CD4-positive, alpha-beta T cell (primary cell): ENCODE results near the gene CHIA. TPM values are rescaled to one million over a fixed set of nuclear protein-coding genes. Genes with fewer than 3 reads are reported as not detected.

Experiments used
- ATAC-seq: fragments of 200-7000 bp; cut with Tn5 transposase; one replicate; pipeline ENCODE4 v1.10.0; 2022; ENCODE audit warnings: mild to moderate bottlenecking; ENCODE audit not compliant: poor library complexity
- CTCF ChIA-PET: fragments of 350-600 bp; sonication (Branson Sonifier 250); formaldehyde crosslinking; loops from one replicate; lab custom pipeline; 2021; ENCODE audit warnings: antibody characterized with exemption, inconsistent platforms; lab: Charles Lee
- POLR2A ChIA-PET: fragments of 350-600 bp; sonication (Branson Sonifier 250); formaldehyde crosslinking; loops from one replicate; lab custom pipeline; 2021; ENCODE audit warnings: antibody characterized with exemption, inconsistent platforms; lab: Charles Lee
- DNase-seq, 14 experiments: peaks; one replicate each; pipeline ENCODE4 v3.0.0-alpha.2; 2013 to 2020; ENCODE audit warnings: mixed read lengths in 2 of 14
- H3K27ac ChIP-seq, 2 donors: one replicate each; pipeline versions ENCODE4 v1.5.1 to v1.7.0; 2013; ENCODE audit warnings: low read length in 2 of 2, low read depth in 1 of 2, mild to moderate bottlenecking in 1 of 2
- H3K27me3 ChIP-seq, 2 experiments: 1 replicate in 1 of 2; 2 replicates in 1 of 2; pipeline versions ENCODE4 v1.6.1 to v1.7.0; 2013; ENCODE audit warnings: low read length in 2 of 2, control low read depth in 1 of 2, mild to moderate bottlenecking in 1 of 2, moderate library complexity in 1 of 2; ENCODE audit not compliant: insufficient read depth in 2 of 2, control insufficient read depth in 1 of 2
- H3K36me3 ChIP-seq: one replicate; pipeline ENCODE4 v1.6.1; 2013; ENCODE audit warnings: low read length, control low read depth; ENCODE audit not compliant: insufficient read depth
- H3K4me1 ChIP-seq: one replicate; pipeline ENCODE4 v1.6.1; 2013; ENCODE audit warnings: low read length, control low read depth; ENCODE audit not compliant: insufficient read depth
- H3K4me3 ChIP-seq: one replicate; pipeline ENCODE4 v1.5.1; 2013; ENCODE audit warnings: mild to moderate bottlenecking, low read length, moderate library complexity
- H3K9me3 ChIP-seq, 2 experiments: 1 replicate in 1 of 2; 2 replicates in 1 of 2; pipeline versions ENCODE4 v1.6.1 to v1.7.0; 2013; ENCODE audit warnings: low read length in 2 of 2, mild to moderate bottlenecking in 2 of 2, control low read depth in 1 of 2, moderate library complexity in 1 of 2; ENCODE audit not compliant: control insufficient read depth in 1 of 2, insufficient read depth in 1 of 2
- H3K27ac Mint-ChIP-seq: one replicate; pipeline ENCODE4 v1.8.0; 2020; ENCODE audit warnings: mixed read lengths
- H3K27me3 Mint-ChIP-seq: one replicate; pipeline ENCODE4 v1.8.0; 2021; ENCODE audit warnings: mixed read lengths
- H3K36me3 Mint-ChIP-seq: one replicate; pipeline ENCODE4 v1.8.0; 2021; ENCODE audit warnings: low read depth, mixed read lengths
- H3K4me1 Mint-ChIP-seq: one replicate; pipeline ENCODE4 v1.8.0; 2021; ENCODE audit warnings: low read depth, mixed read lengths
- H3K4me3 Mint-ChIP-seq: one replicate; pipeline ENCODE4 v1.8.0; 2020; ENCODE audit warnings: mild to moderate bottlenecking, mixed read lengths
- H3K9me3 Mint-ChIP-seq: one replicate; pipeline ENCODE4 v1.8.0; 2020; ENCODE audit warnings: mixed read lengths
- CTCF ChIP-seq: fragments of 200-600 bp; IDR thresholded peaks from one replicate; pipeline ENCODE4 v1.8.0; 2022; ENCODE audit warnings: antibody characterized with exemption, mild to moderate bottlenecking
- intact Hi-C, 2 experiments: fragments of 100-400 bp; cut with DNase I in 1 of 2; cut with micrococcal nuclease in 1 of 2; formaldehyde crosslinking; loops; one replicate each; pipeline versions ENCODE4 v1.15.1 to v1.9.0; 2023 to 2025; cut with DNase I, micrococcal nuclease
- total RNA-seq, 174 experiments: library from RNA in 2 of 174; stranded (reverse) in 2 of 174; gene quantifications; one replicate each; pipeline ENCODE4 v1.2.3 and lab custom pipeline; 2021 to 2026

Gene CHIA
- total RNA-seq, 2 experiments from 2014 or later, result not detected

GRCh38 chr1:111369177-111369576 is 78.5 kb downstream of the CHIA start:
- Histone ChIP-seq H3K36me3 (no peaks in the 10 kb centered on the region), H3K9me3 (peaks cover 0 to 4% of the 10 kb centered on the region in 2 experiments), H3K27ac (no peak overlapping the region), H3K4me3 (no peak overlapping the region), H3K27me3 (peaks cover 7 to 14% of the 10 kb centered on the region in 2 experiments), H3K4me1 (no peaks in the 10 kb centered on the region)
- no peaks in the 10 kb centered on the region for H3K9me3 Mint-ChIP-seq
- CTCF ChIA-PET, result no interaction called here
- DNase-seq, result no peak
- H3K27ac Mint-ChIP-seq, result no peak overlapping the region
- no peak for ATAC-seq
- H3K36me3 Mint-ChIP-seq, result no peaks in the 10 kb centered on the region
- intact Hi-C loops, result loop anchor here in 1 of 2 experiments (5.0 kb wide), 1 partner anchor 52 kb away; no protein-coding TSS in a partner anchor
- no peaks in the 10 kb centered on the region for H3K4me1 Mint-ChIP-seq
- peaks cover 26% of the 10 kb centered on the region for H3K27me3 Mint-ChIP-seq
- H3K4me3 Mint-ChIP-seq, result no peak overlapping the region
- POLR2A ChIA-PET, result no interaction called here
- no peak for TF ChIP-seq CTCF

- Histone ChIP-seq H3K27me3 (peaks cover 7 to 13% of the 10 kb centered on the region in 2 experiments), H3K4me3 (no peak overlapping the region), H3K27ac (no peak overlapping the region), H3K9me3 (peaks cover 0 to 4% of the 10 kb centered on the region in 2 experiments), H3K4me1 (no peaks in the 10 kb centered on the region), H3K36me3 (no peaks in the 10 kb centered on the region)
- H3K4me3 Mint-ChIP-seq, result no peak overlapping the region
- no peak for TF ChIP-seq CTCF
- ChIA-PET CTCF (no interaction called here), POLR2A (no interaction called here)
- intact Hi-C loops, result loop anchor here in 1 of 2 experiments (5.0 kb wide), 1 partner anchor 52 kb away; no protein-coding TSS in a partner anchor
- H3K36me3 Mint-ChIP-seq, result no peaks in the 10 kb centered on the region
- H3K27ac Mint-ChIP-seq, result no peak overlapping the region
- no peak for ATAC-seq
- H3K27me3 Mint-ChIP-seq, result peaks cover 24% of the 10 kb centered on the region
- no peaks in the 10 kb centered on the region for H3K9me3 Mint-ChIP-seq
- DNase-seq, result no peak
- no peaks in the 10 kb centered on the region for H3K4me1 Mint-ChIP-seq
Measured at GRCh38 chr1:111369645-111370044, 79.0 kb downstream of the CHIA start.

Other genes starting within 250 kb of the CHIA start
- gene DRAM2, start 150.8 kb upstream of the CHIA start, total RNA-seq, result 10 to 100 TPM; 35.7 to 38.7 TPM
- 10 to 100 TPM; 25.0 to 27.2 TPM for gene CEPT1, start 150.6 kb upstream of the CHIA start, total RNA-seq
- 10 to 100 TPM; 60.7 to 62.0 TPM for gene DENND2D, start 90.2 kb upstream of the CHIA start, total RNA-seq
- 10 to 100 TPM; 13.9 to 15.7 TPM for gene CHI3L2, start 63.1 kb upstream of the CHIA start, total RNA-seq
- 10 to 100 TPM; 10.2 to 11.7 TPM for gene OVGP1, start 136.9 kb downstream of the CHIA start, total RNA-seq
- gene WDR77, start 158.4 kb downstream of the CHIA start, total RNA-seq, result 10 to 100 TPM; 12.4 to 15.1 TPM
- 10 to 100 TPM; 47.3 to 51.5 TPM for gene ATP5PB, start 158.6 kb downstream of the CHIA start, total RNA-seq
- 10 to 100 TPM; 21.0 to 22.1 TPM for gene C1orf162, start 183.1 kb downstream of the CHIA start, total RNA-seq
- not detected for gene ADORA3, start 212.8 kb downstream of the CHIA start, total RNA-seq
- not detected for gene TMIGD3, start 212.8 kb downstream of the CHIA start, total RNA-seq